CMK (cell line): ENCODE data around the gene DCAKD.
A peak's percentile ranks its signal among the peaks of the same experiment; 100 is the strongest.
"Not testable (repeated sequence)": the region's sequence is repeated elsewhere in the genome, so short reads cannot be mapped to it uniquely, and the experiment has no call there.

Experiments
- DNase-seq: peaks from one replicate; pipeline ENCODE4 v3.0.0-alpha.2; 2010; ENCODE audit warnings: low read depth

DCAKD gene

DNA sequence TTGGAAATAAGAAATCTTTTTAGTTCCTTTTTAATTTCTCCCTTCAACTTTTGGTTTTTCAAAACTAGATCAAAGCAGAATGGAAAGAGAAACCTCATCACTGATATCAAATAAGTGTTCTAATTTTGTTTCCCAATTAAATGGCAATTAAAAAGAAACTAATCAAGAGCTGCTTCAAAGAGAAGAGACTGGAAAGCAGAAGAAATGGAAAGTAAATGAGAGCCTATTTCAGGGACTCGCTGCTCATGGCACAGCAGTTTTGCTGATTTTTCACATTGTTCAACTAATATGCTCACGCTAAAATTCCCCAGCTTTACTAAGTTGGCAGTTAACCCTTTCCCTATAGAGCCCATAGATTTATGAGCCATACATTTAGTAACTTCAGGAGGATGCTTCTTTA lies 16.2 kb upstream of the DCAKD start:
- DNase-seq = no peak

DNA sequence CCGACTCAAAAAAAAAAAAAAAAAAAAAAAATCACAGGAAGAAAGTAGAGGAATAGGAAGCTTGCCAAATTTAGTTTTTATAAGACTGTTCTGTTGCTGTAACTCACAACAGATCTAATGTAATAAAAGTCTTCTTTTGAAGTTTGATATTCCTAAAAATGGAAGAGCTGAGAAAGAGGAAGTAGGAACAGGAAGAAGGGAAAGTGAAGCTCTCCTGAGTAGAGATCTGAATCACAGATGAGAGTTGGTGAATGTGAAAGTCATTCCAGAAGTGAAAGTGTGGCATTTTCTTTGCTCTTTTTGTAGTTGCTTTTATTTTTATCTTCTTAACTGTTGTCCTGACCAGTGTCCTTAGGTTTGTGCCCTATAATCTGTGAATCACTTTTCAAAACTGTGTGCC lies 11.8 kb upstream of the DCAKD start:
- DNase-seq = no peak

DNA sequence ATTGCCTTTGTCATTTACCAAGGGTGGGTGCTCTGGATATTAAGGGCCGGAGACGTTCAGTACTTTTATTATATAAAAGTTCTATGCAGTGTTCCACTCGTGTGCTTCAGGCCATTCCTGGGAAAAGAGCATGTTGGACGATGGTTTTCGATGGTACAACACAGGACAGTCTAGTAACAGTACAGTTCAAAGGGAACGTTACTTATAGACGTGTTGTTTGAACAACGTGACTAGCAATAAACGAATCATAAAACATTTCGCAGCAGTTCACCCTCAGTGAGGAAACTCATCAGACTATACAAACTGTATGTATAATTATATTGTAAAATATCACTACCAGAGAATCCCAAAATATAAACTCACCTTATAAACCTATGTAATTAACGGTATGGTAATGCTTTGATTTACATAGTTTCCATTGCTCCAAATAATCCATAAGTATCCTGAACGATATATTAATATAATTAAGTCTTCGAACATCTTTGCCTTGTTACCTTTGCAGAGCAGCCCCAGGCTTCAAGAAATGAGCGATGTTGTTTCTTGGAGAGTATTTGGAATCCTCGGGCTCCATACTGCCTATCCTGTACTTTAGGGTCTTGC lies 10.3 kb upstream of the DCAKD start:
- no peak for DNase-seq

DNA sequence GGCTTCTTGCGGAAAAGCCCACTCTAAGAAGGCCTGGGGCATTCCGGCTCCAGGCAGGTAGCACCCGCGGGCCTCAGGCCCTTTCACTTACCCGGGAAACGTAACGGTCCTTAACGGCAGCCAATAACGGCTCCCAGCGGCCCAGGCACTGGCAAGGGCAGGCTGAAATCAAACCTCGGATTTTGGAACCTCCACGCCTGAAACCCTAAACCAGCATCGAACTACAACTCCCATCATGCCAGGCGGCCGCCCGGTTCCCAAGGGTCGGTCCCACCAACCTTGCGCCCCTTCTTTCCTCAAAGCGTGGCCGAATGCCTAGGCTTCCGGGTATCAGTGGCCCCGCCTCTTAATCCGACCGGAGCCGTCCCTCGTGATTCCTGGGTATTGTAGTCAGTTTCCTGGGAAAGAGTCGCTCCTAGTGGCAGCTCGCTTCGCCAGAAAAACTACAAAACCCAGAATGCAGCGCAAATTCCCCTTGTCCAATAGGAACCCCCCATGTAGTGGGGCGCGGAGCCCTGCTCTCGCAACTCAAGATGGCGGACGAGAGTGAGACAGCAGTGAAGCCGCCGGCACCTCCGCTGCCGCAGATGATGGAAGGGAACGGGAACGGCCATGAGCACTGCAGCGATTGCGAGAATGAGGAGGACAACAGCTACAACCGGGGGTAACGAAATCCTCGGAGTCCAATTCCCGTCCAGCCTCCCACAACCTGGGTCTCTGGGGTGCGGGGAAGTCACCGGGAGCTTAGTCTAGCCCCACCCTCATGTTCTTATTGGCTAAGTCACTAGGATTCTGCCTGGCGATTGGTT lies 9.6 kb upstream of the DCAKD start, which contains the start of gene NMT1:
NMT1 (plus strand) TSS at position 521 of the 809 bp plus-strand sequence; CDS start at position 534, 13 bp downstream.
- peak; percentile 98 for DNase-seq

DNA sequence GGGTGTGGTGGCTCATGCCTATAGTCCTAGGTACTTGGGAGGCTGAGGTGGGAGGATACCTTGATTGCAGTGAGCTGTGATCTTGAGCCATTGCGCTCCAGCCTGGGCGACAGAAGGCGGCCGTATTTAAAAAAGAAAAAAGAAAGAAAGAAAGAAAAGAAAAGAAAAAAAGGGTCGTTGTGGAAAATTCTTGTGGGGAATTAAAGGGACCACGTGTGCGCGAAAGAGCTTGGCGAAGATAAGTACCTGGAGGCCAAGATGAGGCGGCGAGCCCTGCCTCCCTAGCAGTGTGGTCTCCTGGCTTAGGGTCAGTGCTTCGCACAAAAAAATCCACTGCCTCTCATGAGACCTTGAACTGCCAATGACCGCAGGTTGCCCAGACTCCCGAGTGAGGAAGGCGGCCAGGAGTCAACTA lies 9.0 kb upstream of the DCAKD start:
- DNase-seq = no peak

DNA sequence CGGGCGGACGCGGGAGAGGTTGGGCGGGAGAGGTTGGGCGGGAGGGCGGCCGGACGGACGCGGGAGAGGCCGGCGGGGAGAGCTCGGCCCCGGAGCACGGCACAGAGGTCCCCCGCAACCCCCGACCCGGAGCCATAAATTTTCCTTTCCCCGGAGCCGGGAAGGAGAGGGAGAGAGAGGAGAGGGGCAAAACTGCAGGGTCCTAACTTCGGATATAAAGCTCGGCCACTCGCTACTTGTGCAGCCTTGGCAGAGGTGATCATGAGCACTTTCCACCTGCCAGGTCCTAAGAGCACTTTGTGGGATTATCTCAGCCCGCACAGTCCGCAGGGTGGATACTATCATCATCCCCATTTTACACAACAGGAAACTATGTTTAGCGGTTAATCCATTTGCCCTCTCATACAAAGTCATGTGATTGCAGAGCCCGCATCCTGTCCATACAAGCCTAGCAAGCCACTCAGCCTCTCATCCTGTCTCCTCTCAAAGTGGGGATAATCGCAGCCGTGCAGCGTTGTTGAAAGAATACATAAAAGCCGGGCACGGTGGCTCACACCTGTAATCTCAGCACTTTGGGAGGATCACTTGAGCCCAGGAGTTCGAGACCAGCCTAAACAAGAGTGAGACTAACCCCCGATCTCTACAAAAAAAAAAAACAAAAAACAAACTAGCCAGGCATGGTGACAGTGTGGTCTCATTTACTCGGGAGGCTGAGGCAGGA lies 780 bp upstream of the DCAKD start:
- DNase-seq = peak; percentile 49

DNA sequence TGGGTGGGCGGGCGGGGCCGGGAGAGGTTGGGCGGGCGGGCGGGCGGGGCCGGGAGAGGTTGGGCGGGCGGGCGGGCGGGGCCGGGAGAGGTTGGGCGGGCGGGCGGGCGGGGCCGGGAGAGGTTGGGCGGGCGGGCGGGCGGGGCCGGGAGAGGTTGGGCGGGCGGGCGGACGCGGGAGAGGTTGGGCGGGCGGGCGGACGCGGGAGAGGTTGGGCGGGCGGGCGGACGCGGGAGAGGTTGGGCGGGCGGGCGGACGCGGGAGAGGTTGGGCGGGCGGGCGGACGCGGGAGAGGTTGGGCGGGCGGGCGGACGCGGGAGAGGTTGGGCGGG lies 254 bp upstream of the DCAKD start:
- not testable (repeated sequence) for DNase-seq

DNA sequence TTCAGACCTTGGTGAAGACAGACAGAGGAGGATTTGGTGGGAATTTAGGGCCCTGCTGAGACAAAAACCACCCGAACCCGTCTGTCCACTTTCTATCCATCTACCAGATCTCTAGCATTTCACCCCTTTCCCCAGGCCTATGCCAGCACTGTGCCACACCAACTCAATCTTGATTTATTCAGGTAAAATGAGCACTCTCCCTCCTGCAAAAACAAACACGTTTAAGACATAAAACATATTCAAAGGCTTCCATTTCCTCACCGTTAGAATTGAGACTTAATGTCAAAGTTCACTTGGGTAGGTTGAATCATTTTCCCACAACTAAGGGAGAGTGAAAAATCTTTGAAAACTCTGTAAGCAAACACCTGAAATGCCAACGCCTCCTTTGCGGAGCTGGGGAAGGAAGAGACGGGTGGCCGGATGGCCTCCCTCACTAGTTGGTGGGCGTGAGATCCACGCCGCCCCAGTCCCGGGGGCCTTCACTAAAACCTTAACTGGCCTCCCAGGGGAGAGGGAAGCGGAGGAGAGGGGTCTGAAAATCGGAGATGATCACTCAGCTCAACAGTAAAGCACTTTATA lies 862 bp downstream of the DCAKD start:
- DNase-seq = no peak

DNA sequence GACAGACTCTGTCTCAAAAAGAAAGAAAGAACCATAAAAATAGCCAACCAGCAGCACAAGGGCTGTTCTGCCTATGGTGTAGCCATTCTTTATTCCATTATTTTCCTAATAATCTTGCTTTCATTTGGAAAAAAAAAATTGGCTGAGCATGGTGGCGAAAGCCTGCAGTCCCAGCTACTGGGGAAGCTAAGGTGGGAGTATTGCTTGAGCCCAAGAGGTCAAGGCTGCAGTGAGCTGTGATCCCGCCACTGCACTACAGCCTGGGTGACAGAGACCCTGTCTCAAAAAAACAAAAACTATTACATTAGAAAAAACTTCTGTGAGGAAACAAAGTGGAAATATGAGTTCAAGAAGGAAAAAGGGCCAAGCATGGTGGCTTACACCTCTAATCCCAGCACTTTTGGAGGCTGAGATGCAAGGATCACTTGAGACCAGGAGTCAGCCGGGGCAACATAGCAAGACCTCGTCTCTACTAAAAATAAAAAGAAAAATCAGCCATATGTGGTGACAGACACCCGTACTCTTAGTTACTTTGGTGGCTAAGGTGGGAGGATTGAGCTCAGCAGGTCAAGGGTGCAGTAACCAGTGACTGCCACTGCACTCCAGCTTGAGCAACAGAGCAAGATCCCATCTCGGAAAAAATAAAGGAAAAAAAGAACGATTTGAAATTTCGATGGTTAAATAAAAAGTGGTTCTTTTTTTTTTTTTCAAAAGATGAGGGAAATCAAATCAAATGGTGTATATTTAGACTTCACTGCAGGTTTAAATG lies 2.5 kb downstream of the DCAKD start:
- no peak for DNase-seq

DNA sequence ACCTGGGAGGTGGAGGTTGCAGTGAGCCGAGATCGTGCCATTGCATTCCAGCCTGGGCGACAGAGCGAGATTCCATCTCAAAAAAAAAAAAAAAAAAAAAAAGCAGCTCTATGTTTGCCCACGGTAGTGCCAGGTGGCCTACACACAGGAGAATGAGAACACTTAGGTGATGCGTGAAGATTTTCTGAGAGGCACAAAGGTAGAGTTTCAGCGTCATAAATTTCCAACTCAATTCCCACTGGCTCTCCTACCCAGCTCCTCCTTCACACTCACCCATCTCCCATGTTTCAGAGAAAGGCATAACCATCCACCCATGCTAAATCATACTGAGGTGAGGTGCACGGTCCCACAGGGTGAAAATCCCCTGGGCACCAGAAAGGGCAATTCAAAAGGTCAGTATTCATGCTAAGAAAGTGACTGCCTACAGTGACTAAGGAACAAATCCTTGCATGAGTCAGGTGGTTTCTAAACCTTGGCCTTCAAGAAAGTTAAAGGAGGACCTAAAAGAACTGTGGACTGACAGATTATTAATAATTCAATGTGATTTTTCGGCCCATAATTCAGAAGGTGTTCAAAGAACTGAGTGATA lies 4.8 kb downstream of the DCAKD start:
- DNase-seq = no peak

DNA sequence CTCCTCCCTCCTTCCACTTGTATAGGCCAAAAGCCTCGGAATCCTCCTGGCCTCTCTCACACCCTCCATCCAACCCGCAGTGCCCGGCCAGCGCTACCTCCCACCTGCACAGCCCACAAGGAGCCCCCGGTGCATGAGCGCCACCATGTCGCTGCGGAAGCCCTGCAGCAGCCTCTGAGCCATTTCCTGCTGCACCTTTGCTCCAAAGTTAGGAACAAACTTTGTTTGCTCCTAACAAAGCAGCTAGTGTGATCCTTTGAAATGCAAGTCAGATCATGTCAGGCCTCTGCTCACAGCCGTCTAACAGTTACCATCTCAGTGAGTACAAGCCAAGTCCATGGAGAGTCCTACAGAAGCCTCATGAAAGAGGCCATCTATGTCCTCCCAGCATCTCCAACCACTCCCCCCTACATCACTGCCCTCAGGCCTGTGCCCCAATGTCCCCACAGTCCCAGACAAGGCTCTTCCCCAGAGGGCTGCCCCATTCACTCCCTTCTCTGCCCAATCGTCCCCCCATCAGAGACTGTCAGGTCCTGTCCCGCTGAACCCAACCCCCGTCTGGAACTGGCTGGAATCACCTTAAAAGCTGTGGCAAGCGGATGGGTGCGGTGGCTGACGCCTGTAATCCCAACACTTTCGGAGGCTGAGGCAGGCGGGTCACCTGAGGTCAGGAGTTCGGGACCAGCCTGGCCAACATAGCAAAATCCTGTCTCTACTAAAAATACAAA lies 7.5 kb downstream of the DCAKD start:
- DNase-seq = no peak

DNA sequence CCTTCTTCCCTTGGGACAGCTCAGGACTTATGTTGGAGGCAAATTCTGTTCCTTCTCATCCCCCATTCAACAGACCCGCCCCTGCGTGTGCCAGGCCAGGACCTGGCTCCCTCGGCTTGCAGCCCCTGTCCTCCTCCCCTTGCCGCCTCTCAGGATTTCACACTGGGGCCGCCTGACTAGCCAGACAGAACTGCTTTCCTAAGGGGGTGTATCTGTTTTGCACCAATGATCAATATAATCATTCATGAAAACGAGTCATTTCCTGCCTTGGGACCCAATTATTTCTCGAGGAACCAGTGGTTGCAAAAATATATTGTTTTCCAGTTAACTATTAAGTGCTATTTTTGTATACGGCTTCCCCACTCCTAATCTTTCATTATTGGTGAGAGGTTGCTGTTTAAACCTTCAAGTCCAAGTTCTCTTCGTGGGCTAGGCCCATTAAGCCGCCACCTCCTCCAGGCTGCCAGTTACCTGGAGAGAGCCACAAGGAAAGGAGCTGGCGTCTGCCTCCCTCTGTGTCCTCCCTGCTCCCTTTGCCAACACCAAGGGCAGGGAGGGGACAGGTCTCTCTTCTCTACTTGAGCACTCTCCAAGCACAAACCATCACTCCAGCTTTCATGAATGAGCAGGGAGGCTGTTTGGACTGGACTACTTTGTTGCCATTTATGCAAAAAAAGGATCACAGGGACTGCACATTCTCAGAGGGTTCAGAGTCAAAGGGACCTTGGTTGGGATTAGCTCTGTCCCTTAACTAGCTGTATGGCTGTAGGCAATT lies 8.9 kb downstream of the DCAKD start:
- no peak for DNase-seq

DNA sequence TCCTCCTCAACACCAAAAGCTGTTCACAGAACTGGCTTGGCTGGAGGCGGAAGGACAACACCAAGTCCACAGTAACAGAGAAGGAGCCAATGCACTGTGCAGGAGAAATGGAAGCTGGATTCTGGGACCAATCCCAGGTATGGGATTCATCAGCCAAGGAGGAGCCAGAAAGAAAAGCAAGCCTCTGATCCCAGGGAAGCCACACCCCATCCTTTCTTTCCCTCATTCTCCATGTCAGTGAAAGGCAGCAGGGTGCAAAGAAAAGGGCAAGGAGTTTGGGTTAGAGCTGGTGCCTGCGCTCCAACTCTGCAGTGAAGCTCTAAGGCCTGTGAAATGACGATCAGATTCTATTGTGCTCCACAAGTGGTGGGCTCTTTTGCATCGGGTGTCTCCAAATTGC lies 11.0 kb downstream of the DCAKD start:
- DNase-seq = no peak

DNA sequence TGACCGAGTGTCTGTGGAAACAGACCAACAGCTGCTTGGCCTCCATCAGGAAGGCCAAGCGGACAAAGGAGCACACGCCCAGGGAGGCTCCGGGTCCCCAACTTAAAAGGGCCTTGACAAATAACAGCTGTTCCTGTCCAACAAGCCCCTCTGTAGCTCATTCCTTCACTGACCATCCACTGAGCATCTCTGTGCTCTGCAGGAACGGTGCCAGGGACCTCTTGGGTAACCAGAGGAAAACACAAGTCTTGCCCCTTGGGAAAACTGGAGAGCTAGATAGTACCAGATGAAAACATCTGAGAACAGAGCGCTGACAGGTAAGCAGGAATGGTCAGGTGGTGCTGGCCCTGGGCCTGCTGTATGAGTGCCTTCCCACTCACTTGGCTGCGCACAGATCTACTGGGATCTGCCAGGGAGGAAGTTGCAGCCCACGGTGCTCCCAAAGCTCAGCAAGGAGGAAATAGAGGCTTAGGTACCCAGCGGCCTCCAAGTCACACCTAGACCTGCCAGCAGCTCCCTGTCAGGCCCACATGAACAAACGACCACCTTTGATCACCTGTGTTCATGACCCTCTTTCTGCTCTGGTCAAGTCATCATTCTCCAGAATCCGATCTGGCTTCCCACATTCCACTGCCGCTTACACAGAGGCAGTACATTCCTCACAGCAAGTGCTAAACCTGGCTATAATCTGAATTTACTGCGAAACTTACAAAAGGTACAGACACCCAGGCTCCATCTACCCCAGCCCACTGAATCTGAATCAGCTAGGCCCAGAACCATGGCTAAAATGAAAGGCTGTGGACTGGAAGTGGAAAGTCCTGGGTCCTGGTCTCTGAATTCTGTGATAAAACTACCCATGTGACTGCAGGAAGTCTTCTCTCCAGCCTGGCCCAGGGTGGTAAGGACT lies 12.5 kb downstream of the DCAKD start:
- DNase-seq = no peak

DNA sequence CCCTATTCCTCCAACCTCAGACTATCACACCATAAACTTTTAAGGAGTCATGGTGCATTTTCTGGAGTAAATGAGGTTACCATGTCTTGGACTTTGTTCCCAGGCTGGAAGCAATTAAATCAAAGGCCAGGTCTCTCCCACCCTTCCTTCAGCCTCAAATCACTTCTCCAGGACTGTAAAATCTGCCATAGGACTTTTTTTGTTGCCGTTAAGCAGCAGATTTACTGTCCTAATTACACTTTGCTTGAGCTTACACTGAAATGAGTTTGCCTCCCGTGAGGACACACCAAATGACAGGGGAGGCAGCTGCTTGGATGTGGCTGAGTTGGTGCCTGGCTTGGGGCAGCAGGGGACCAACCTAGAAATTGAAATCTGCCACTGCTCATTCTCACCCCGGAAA lies 14.7 kb downstream of the DCAKD start:
- DNase-seq = no peak

DNA sequence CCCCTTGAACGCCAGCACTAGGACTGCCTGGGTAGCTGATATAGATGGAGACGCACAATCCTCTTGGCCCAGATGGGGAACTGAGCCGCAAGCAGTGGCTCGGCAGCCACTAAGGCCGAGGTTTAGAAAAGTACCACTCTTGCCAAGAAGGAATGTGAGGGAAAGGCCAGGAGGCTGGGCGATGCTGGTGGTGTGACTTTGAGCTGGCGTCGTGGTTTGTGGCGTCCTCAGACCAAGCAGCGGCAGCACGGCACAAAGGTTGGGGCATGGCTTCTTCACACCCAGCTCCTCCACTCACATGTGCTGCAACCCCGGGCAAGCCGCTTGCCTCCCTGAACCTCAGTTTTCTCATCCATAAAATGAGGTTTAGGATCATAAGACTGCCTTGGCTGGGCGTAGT lies 15.6 kb downstream of the DCAKD start:
- DNase-seq = no peak

DNA sequence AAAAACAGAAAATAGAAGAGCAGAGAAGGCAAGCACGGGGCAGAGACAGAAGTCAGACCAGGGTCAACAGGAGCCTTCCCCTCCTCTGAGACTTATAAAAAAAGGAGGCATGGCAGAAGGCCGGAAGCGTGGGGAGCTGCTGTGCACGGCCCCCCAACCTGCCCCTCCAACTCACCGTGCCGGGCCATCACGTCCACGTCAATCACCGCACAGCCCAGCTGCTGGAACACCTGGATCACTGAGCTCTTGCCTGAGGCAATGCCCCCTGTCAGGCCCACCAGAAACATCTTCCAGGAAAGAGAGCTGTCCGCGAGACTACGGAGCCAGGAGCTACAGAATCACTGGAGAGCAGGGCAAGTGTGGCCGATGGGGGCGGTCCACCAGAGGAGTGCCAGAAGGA lies 16.8 kb downstream of the DCAKD start:
- no peak for DNase-seq

DNA sequence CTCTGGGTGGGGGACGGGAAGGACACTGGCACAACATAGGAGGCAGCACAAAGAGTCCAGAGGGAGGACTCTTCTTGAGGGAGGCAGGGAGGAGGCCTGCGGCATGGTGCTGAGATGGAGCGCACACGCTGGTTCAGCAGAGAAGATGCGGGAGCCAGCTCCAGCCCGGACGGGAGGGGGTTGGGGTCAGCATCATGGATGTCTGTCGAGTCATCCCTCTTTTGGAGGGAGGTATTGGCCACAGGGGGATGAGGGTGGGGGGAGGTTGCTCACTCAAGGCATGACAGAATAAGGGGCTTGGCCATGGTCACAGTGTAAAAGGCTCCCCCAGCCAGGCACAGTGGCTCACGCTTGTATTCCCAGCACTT lies 19.3 kb downstream of the DCAKD start:
- DNase-seq = no peak
